GM18873 (cell line): ENCODE data around the gene FN1.
"Not testable (repeated sequence)": the region's sequence is repeated elsewhere in the genome, so short reads cannot be mapped to it uniquely, and the experiment has no call there.

Experiments used
- ATAC-seq: cut with Tn5 transposase; IDR thresholded peaks from one replicate; pipeline ENCODE4 v1.9.1; 2021; ENCODE audit warnings: mild to moderate bottlenecking, moderate library complexity, moderate number of reproducible peaks; ENCODE audit not compliant: unreplicated experiment, low FRiP score

The FN1 gene

DNA sequence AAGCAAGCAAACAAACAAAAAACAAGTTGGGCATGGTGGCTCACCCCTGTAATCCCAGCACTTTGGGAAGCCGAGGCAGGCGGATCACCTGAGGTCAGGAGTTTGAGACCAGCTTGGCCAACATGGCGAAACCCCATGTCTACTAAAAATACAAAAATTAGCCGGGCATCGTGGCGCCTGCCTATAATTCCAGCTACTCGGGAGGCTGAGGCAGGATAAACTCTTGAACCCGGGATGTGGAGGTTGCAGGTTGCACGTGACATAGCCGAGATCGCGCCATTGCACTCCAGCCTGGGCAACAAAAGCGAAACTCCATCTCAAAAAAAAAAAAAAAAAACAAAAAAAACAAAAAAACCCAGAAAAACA, 124.6 kb downstream of the FN1 start:
- ATAC-seq: not testable (repeated sequence)
